Cerebellar nuclear complex (tissue), 1 donor: ENCODE measurements around the gene SCN4B.

Experiments
- DNase-seq, 2 experiments: peaks; one replicate each; lab custom pipeline; 2025; lab: John Stamatoyannopoulos, UW

SCN4B gene

GRCh38 chr11:118099838-118100556, 52.6 kb downstream of the SCN4B start:
- no peak for DNase-seq

- no peak for DNase-seq
These were observed 53.4 kb downstream of the SCN4B start for GRCh38 chr11:118098996-118099837.

GRCh38 chr11:118095967-118096367, 56.7 kb downstream of the SCN4B start:
- no peak for DNase-seq

GRCh38 chr11:118095493-118095892, 57.1 kb downstream of the SCN4B start:
- no peak for DNase-seq

GRCh38 chr11:118092907-118093571, 59.6 kb downstream of the SCN4B start:
- no peak for DNase-seq

GRCh38 chr11:118091690-118092089, 60.9 kb downstream of the SCN4B start:
- no peak for DNase-seq

GRCh38 chr11:118090545-118091162, 62.0 kb downstream of the SCN4B start:
- DNase-seq, result no peak

- DNase-seq, result no peak
These were observed 64.1 kb downstream of the SCN4B start for GRCh38 chr11:118088531-118088930.

GRCh38 chr11:118087931-118088330, 64.7 kb downstream of the SCN4B start:
- no peak for DNase-seq

- DNase-seq, result no peak
These were observed 65.5 kb downstream of the SCN4B start, which contains the start of gene SMIM35 for GRCh38 chr11:118086913-118087768. Gene SMIM35 (minus strand): TSS chr11:118086963. CDS start chr11:118086757, 206 bp downstream.

- DNase-seq, result no peak
These were observed 68.0 kb downstream of the SCN4B start for GRCh38 chr11:118084656-118085055.

GRCh38 chr11:118084247-118084646, 68.4 kb downstream of the SCN4B start:
- DNase-seq, result no peak
